Gastroesophageal sphincter (tissue), 3 donors: ENCODE measurements around the gene STMN3.

Experiments
- CTCF ChIP-seq, 4 experiments: fragments of 200-600 bp in 2 of 4; fragments of 450-650 bp in 2 of 4; sonication (generic) in 1 of 4; IDR thresholded peaks; one replicate each; pipeline ENCODE4 v1.5.1; 2017 to 2019; ENCODE audit warnings: antibody characterized with exemption in 4 of 4, mild to moderate bottlenecking in 2 of 4, moderate library complexity in 2 of 4
- EP300 ChIP-seq: sonication (generic); formaldehyde crosslinking; IDR thresholded peaks from one replicate; pipeline ENCODE4 v1.6.1; 2017; ENCODE audit warnings: antibody characterized with exemption, mild to moderate bottlenecking
- POLR2A ChIP-seq, 2 donors: fragments of 450-650 bp; IDR thresholded peaks; one replicate each; pipeline ENCODE4 v1.6.1; 2017; ENCODE audit warnings: antibody characterized with exemption in 2 of 2, mild to moderate bottlenecking in 2 of 2, moderate library complexity in 1 of 2
- POLR2AphosphoS5 ChIP-seq: sonication (generic); formaldehyde crosslinking; IDR thresholded peaks from one replicate; pipeline ENCODE4 v1.6.1; 2017; ENCODE audit warnings: antibody characterized with exemption

GRCh38 chr20:63701051-63701328, 47.8 kb upstream of the STMN3 start:
- no peak for TF ChIP-seq CTCF (IDR thresholded peaks at IDR 0.05)
- no peak for TF ChIP-seq POLR2A (IDR thresholded peaks at IDR 0.05)
- no peak for TF ChIP-seq POLR2AphosphoS5
- TF ChIP-seq EP300, result no peak
